Hematopoietic multipotent progenitor cell treated with erythropoietin and hydrocortisone succinate and interleukin-3 and kit ligand, for 8 days (in vitro differentiated cells): ENCODE data around the gene ENTPD1.
"Not testable (repeated sequence)": the region's sequence is repeated elsewhere in the genome, so short reads cannot be mapped to it uniquely, and the experiment has no call there.

ENCODE experiments used
- DNase-seq: peaks from one replicate; pipeline ENCODE4 v3.0.0-alpha.2; 2015

Gene ENTPD1

GRCh38 chr10:95798096-95798855 lies 42.3 kb downstream of the ENTPD1 start:
- DNase-seq, result no peak

GRCh38 chr10:95800286-95800685 lies 44.3 kb downstream of the ENTPD1 start:
- not testable (repeated sequence) for DNase-seq

DNA sequence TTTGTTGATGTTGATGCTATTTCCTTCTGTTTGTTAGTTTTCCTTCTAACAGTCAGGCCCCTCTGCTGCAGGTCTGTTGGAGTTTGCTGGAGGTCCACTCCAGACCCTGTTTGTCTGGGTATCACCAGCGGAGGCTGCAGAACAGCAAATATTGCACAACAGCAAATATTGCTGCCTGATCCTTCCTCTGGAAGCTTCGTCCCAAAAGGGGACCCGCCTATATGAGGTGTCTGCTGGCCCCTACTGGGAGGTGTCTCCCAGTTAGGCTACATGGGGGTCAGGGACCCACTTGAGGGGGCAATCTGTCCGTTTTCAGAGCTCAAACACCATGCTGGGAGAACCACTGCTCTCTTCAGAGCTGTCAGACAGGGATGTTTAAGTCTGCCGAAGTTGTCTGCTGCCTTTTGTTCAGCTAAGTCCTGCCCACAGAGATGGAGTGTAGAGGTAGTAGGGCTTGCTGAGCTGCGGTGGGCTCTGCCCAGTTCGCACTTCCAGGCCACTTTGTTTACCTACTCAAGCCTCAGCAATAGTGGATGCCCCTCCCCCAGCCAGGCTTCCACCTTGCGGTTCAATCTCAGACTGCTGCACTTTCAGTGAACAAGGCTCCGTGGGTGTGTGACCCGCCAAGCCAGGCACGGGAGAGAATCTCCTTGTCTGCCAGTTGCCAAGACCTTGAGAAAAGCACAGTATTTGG lies 50.9 kb downstream of the ENTPD1 start:
- not testable (repeated sequence) for DNase-seq

DNA sequence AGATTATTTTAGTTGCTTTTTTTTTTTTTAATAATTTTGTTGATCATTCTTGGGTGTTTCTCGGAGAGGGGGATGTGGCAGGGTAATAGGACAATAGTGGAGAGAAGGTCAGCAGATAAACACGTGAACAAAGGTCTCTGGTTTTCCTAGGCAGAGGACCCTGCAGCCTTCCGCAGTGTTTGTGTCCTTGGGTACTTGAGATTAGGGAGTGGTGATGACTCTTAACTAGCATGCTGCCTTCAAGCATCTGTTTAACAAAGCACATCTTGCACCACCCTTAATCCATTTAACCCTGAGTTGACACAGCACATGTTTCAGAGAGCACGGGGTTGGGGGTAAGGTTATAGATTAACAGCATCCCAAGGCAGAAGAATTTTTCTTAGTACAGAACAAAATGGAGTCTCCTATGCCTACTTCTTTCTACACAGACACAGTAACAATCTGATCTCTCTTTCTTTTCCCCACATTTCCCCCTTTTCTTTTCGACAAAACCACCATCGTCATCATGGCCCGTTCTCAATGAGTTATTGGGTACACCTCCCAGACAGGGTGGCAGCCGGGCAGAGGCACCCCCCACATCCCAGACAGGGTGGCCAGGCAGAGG lies 52.8 kb downstream of the ENTPD1 start:
- DNase-seq, result not testable (repeated sequence)

- DNase-seq, result no peak
These were observed 53.6 kb downstream of the ENTPD1 start for GRCh38 chr10:95809370-95810197.

DNA sequence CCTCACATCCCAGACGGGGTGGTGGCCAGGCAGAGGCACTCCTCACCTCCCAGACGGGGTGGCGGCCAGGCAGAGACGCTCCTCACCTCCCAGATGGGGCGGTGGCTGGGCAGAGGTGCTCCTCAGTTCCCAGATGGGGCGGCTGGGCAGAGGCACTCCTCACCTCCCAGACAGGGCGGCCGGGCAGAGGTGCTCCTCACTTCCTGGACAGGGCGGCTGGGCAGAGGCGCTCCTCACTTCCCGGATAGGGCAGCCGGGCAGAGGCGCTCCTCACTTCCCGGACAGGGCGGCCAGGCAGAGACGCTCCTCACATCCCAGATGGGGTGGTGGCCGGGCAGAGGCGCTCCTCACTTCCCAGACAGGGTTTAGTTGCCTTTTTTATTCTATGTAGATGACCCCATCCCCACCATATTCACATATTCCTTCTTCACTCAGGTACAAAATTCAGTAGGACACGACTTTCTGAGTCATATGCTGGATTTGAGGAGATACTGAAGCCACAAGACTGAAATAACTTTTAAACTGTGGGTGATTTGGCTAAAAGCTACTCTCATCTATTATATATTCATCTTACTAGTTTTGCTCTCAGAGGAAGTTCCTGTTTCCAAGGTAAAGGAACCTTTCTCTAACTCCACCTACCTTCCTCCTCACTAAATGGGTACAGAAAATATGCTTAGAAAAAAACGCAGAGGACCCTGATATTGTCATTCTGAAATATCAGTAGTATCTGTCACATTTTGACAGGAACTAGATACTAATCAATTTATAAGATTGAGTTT lies 54.4 kb downstream of the ENTPD1 start:
- DNase-seq, result no peak

DNA sequence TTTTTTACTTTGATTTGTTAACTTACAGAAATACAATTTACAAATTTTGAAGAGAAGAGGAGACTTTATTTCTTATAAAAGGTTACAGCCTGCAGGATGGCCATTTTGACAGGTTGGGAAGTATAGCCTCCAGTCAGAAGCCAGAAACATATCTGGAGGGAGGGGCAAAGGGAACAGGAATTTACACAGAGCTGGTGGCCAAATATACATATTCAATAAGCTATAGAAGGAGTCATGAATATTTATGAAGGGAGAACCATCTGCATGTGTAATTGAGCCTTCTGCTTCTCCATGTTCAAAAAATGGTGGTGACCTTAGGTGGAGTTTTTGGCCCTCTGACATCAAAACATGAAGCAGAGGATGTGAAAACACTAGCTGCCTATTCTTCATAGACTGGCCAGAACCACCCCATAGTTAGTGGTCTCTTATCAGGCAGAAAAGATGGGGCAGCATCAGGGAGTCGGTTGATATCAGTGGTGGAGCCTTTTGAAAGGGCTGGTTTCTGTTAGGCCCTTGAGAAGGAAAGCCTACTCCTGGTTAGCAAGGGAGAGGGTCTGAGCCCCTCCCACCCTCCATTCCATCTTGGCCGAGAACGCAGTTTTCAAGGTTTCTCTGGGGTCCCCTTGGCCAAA lies 57.2 kb downstream of the ENTPD1 start:
- peak; percentile 74 for DNase-seq

DNA sequence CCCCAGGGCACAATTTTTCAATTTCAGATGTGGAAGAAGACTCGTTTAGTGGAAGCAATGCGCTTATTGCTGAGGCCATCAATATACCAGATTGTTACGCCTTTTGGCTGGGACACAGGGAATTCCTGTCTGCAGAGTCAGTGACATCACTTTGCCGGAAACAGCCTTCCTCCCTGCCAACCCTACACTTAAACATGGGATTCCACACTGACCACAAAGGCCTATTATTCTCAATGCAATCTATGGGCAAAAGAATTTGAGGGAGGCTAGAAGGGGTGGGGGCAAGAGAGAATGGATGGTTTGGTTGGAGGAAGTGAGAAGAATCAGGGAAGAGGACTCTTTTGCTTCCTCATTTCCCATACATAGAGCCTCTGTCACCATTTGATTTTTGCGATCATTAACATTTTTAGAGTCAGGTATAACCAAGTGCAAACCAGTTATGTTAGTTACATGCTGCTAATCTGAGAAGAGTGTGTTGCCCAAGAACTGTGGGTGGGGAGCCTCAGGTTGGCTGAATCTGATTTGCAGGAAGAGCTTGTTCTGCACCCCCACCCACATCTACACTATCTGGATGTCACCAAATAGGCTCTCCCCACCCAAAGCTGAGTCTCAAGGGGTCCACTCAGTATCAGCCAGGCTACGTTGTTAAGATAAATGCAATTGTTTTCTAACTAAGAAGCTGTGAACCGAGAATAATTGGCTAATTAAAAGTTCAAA lies 58.2 kb downstream of the ENTPD1 start:
- peak; percentile 11 for DNase-seq

- DNase-seq, result no peak
These were observed 59.2 kb downstream of the ENTPD1 start for GRCh38 chr10:95815133-95815532.

- no peak for DNase-seq
These were observed 59.8 kb downstream of the ENTPD1 start for GRCh38 chr10:95815701-95816240.

DNA sequence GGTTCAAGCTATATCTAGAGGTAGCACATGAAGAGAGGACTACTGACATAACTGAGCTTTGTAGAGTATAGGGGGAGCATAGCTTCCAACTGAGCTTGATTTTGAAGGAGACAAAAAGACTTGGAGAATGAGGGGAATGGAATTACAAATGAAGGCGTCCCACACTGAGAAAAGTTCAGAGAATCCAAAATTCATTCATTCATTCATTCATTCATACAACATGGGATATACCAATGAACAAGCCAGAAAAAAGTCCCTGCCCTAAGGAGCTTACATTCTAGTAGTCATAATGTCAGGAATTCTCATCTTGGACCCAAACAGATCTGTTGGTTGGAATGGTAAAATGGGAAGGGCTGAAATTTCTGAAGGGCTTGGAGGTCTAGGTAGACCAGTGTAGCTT lies 62.0 kb downstream of the ENTPD1 start:
- DNase-seq, result no peak

GRCh38 chr10:95818668-95819067 lies 62.7 kb downstream of the ENTPD1 start:
- no peak for DNase-seq

GRCh38 chr10:95819620-95820329 lies 63.8 kb downstream of the ENTPD1 start:
- no peak for DNase-seq

DNA sequence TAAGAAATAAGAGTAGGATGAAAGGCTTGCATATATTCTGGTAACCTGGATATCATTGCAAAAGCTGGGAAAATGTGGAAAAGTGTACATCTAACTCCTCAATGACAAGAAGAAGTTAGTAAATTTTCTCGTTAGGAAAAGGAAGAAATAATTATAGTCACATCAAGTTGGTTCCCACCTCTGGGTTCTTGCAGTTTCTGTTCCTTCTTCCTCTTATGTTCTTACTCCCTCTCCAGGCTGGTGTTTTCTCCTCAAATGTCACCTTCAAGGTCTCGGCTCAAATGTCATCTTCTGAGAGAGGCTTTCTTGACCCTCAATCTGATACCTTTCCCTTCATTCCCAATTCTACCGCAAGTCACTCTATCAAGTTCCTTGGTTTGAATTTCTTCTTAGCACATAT lies 64.4 kb downstream of the ENTPD1 start:
- no peak for DNase-seq

DNA sequence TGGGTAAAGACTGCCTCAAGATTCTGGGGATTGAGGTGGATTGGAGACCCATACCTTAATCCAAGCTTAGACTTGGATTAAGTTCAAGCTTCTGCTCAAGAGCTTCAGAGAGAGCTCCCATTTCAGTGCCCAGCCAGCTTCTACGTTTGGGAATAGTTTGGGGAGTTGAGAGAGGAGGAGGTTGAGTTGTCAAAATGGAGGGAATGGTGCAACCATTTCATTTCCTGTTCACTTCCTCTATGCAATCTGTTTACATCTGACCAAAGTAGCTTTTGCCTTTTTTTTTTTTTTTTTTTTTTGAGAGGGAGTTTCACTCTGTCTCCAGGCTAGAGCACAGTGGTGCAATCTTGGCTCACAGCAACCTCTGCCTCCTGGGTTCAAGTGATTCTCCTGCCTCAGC lies 65.8 kb downstream of the ENTPD1 start:
- no peak for DNase-seq

- no peak for DNase-seq
These were observed 74.1 kb downstream of the ENTPD1 start for GRCh38 chr10:95830044-95830443.

- no peak for DNase-seq
These were observed 75.1 kb downstream of the ENTPD1 start for GRCh38 chr10:95831076-95831475.

DNA sequence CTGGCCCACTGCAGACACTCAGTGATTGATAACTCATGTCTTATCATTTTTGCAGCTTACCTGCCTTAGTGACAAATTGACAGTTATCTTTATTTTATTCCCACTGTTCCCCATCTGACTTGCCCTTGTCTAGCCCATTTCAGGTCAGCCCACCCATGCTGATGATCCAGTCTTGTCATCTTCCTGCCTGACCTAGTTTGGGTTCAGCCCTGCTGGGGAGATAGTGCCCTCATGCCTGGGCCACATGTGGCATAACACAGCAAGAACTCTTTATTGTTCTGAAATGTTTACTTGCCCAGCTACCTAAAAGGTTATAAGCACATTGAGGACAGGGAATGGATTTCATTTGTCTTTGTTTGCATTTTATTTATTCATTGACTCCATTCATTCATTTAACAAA lies 75.6 kb downstream of the ENTPD1 start:
- DNase-seq, result no peak

GRCh38 chr10:95832216-95833041 lies 76.5 kb downstream of the ENTPD1 start:
- no peak for DNase-seq
